IMR-90 (cell line): ENCODE measurements around the gene MED12L. TPM values are rescaled to one million over a fixed set of nuclear protein-coding genes. Genes with fewer than 3 reads are reported as not detected.
A peak's percentile ranks its signal among the peaks of the same experiment; 100 is the strongest.

Source experiments
- ATAC-seq: fragments of 200-7000 bp; cut with Tn5 transposase; 2 replicates; pipeline ENCODE4 v1.9.1; 2020; ENCODE audit warnings: low read depth, mild to moderate bottlenecking, moderate library complexity
- BruUV-seq: library from RNA; stranded (reverse); fragments of 400-500 nt; replicated peaks from 2 replicates; lab custom pipeline; 2021; lab: Mats Ljungman, UMichigan
- CTCF ChIA-PET: fragments of 300-600 bp; formaldehyde crosslinking; extraction: SDS; loops from one replicate; lab custom pipeline; 2021; ENCODE audit warnings: antibody characterized with exemption; lab: Yijun Ruan, JAX
- POLR2A ChIA-PET: fragments of 300-600 bp; sonication (Branson Sonifier 250); formaldehyde crosslinking; loops from one replicate; lab custom pipeline; 2022; ENCODE audit warnings: antibody characterized with exemption; ENCODE audit not compliant: unreplicated experiment; lab: Charles Lee
- DNase-seq: peaks from one replicate; pipeline ENCODE4 v3.0.0; 2013
- H2AFZ ChIP-seq: replicated peaks from 2 replicates; pipeline ENCODE3; 2013; ENCODE audit warnings: low read length, mild to moderate bottlenecking; ENCODE audit not compliant: poor library complexity
- H2AK5ac ChIP-seq: 2 replicates; pipeline ENCODE4 v1.6.1; 2013; ENCODE audit warnings: low read depth, low read length, inconsistent platforms
- H2AK9ac ChIP-seq: replicated peaks from 2 replicates; pipeline ENCODE3; 2013; ENCODE audit warnings: mild to moderate bottlenecking, low read depth, low read length, moderate library complexity; ENCODE audit not compliant: poor library complexity
- H2BK120ac ChIP-seq: 2 replicates; pipeline ENCODE4 v1.6.1; 2013; ENCODE audit warnings: low read depth, low read length, inconsistent platforms
- H2BK15ac ChIP-seq: 3 replicates; pipeline ENCODE4 v1.6.1; 2013; ENCODE audit warnings: low read depth, low read length, inconsistent platforms
- H2BK20ac ChIP-seq: 2 replicates; pipeline ENCODE4 v1.6.1; 2013; ENCODE audit warnings: low read depth, mild to moderate bottlenecking, inconsistent platforms, low read length, moderate library complexity
- H2BK5ac ChIP-seq: 2 replicates; pipeline ENCODE4 v1.6.1; 2013; ENCODE audit warnings: mild to moderate bottlenecking, low read depth, low read length, inconsistent platforms; ENCODE audit not compliant: poor library complexity, severe bottlenecking
- H3K14ac ChIP-seq: replicated peaks from 2 replicates; pipeline ENCODE4 v1.6.1; 2013; ENCODE audit warnings: low read depth, low read length, inconsistent platforms
- H3K18ac ChIP-seq: 2 replicates; pipeline ENCODE4 v1.6.1; 2013; ENCODE audit warnings: low read depth, low read length, control low read depth
- H3K23ac ChIP-seq: 2 replicates; pipeline ENCODE4 v1.6.1; 2013; ENCODE audit warnings: low read depth, low read length, inconsistent platforms
- H3K27ac ChIP-seq: 2 replicates; pipeline ENCODE4 v1.5.1; 2013; ENCODE audit warnings: mild to moderate bottlenecking, control low read depth, low read length; ENCODE audit not compliant: insufficient read depth
- H3K27me3 ChIP-seq: 2 replicates; pipeline ENCODE4 v1.6.1; 2013; ENCODE audit warnings: low read length; ENCODE audit not compliant: control insufficient read depth, insufficient read depth
- H3K36me3 ChIP-seq: 2 replicates; pipeline ENCODE4 v1.6.1; 2013; ENCODE audit warnings: low read length, mixed read lengths; ENCODE audit not compliant: control insufficient read depth, insufficient read depth
- H3K4ac ChIP-seq: 2 replicates; pipeline ENCODE4 v1.6.1; 2013; ENCODE audit warnings: low read depth, low read length, inconsistent platforms
- H3K4me1 ChIP-seq: 2 replicates; pipeline ENCODE4 v1.6.1; 2013; ENCODE audit warnings: low read length, mixed read lengths; ENCODE audit not compliant: control insufficient read depth, insufficient read depth
- H3K4me2 ChIP-seq: 2 replicates; pipeline ENCODE4 v1.6.1; 2013; ENCODE audit warnings: low read depth, mild to moderate bottlenecking, control low read depth, low read length, moderate library complexity
- H3K4me3 ChIP-seq: 2 replicates; pipeline ENCODE4 v1.5.1; 2013; ENCODE audit warnings: low read depth, mild to moderate bottlenecking, control low read depth, low read length, moderate library complexity; ENCODE audit not compliant: insufficient read depth
- H3K56ac ChIP-seq: 2 replicates; pipeline ENCODE4 v1.6.1; 2013; ENCODE audit warnings: low read length, inconsistent platforms; ENCODE audit not compliant: insufficient read depth; ENCODE audit errors: extremely low read depth
- H3K79me1 ChIP-seq, 2 experiments: 2 replicates each; pipeline ENCODE4 v1.6.1; 2013; ENCODE audit warnings: low read length in 2 of 2, inconsistent platforms in 1 of 2, low read depth in 1 of 2
- H3K9ac ChIP-seq: 2 replicates; pipeline ENCODE4 v1.6.1; 2013; ENCODE audit warnings: low read depth, low read length, control low read depth
- H3K9me1 ChIP-seq: 2 replicates; pipeline ENCODE4 v1.6.1; 2013; ENCODE audit warnings: low read length, inconsistent platforms; ENCODE audit not compliant: insufficient read depth
- H3K9me3 ChIP-seq: 2 replicates; pipeline ENCODE4 v1.6.1; 2013; ENCODE audit warnings: low read length; ENCODE audit not compliant: control insufficient read depth, insufficient read depth
- H4K20me1 ChIP-seq: 2 replicates; pipeline ENCODE4 v1.6.1; 2013; ENCODE audit warnings: low read length, inconsistent platforms; ENCODE audit not compliant: insufficient read depth
- H4K5ac ChIP-seq: 2 replicates; pipeline ENCODE4 v1.6.1; 2013; ENCODE audit warnings: mild to moderate bottlenecking, low read depth, low read length, control low read depth
- H4K8ac ChIP-seq, 2 experiments: 2 replicates each; pipeline ENCODE4 v1.6.1; 2013; ENCODE audit warnings: low read depth in 2 of 2, low read length in 2 of 2, control low read depth in 1 of 2, inconsistent platforms in 1 of 2
- H4K91ac ChIP-seq: 2 replicates; pipeline ENCODE4 v1.6.1; 2013; ENCODE audit warnings: low read depth, low read length, inconsistent platforms; ENCODE audit not compliant: insufficient read depth
- MAFK ChIP-seq: IDR thresholded peaks from 2 replicates; pipeline ENCODE4 v1.6.1; 2012; ENCODE audit warnings: low read depth, low read length, improper control_type of control experiment
- MAZ ChIP-seq: IDR thresholded peaks from 2 replicates; pipeline ENCODE4 v1.6.1; 2012; ENCODE audit warnings: low read depth, mild to moderate bottlenecking, low read length, improper control_type of control experiment, moderate library complexity, borderline replicate concordance
- MXI1 ChIP-seq: IDR thresholded peaks from 2 replicates; pipeline ENCODE4 v1.6.1; 2012; ENCODE audit warnings: low read depth, mild to moderate bottlenecking, low read length, moderate library complexity, borderline replicate concordance
- NFE2L2 ChIP-seq: fragments of 150-350 bp; IDR thresholded peaks from 2 replicates; pipeline ENCODE4 v1.6.1; 2016; ENCODE audit warnings: low read depth, mild to moderate bottlenecking, low read length
- RAD21 ChIP-seq: IDR thresholded peaks from 2 replicates; pipeline ENCODE4 v1.6.1; 2012; ENCODE audit warnings: low read length, improper control_type of control experiment
- SMC3 ChIP-seq: fragments of 150-350 bp; IDR thresholded peaks from 2 replicates; pipeline ENCODE4 v1.6.1; 2016; ENCODE audit warnings: low read depth, mild to moderate bottlenecking, antibody characterized with exemption, low read length, moderate library complexity
- WGBS, 2 experiments: methylation state at CpG; one replicate each; pipeline versions ENCODE4 v1.1.5 to v1.1.7; 2013; ENCODE audit warnings: missing lambda C conversion rate in 2 of 2; ENCODE audit not compliant: insufficient read length in 1 of 2; ENCODE audit errors: extremely low coverage in 2 of 2; 5-methylcytosine and 5-hydroxymethylcytosine counted together
- dilution Hi-C: fragments of 300-500 bp; cut with HindIII; formaldehyde crosslinking; loops from one replicate; pipeline ENCODE4 v1.14.3; 2018; ENCODE audit warnings: low sequenced_read_pairs; ENCODE audit not compliant: unreplicated experiment
- in situ Hi-C: fragments of 300-500 bp; cut with MboI; formaldehyde crosslinking; loops from 3 replicates; pipeline ENCODE4 v1.14.3; 2019; ENCODE audit warnings: low sequenced_read_pairs, inconsistent platforms, mixed read lengths
- intact Hi-C: fragments of 100-400 bp; cut with micrococcal nuclease; formaldehyde crosslinking; loops from 2 replicates; pipeline ENCODE4 v1.10.0; 2022
- polyA plus RNA-seq, 3 experiments: library from polyadenylated mRNA; depleted of rRNA; stranded (reverse); fragments of >200 nt; gene quantifications; 2 replicates each; pipeline ENCODE4 v1.2.3, GENCODE V29; 2012; ENCODE audit warnings: low replicate concordance in 1 of 3
- total RNA-seq: library from RNA; depleted of rRNA; stranded (reverse); fragments of >200 nt; gene quantifications from 2 replicates; pipeline ENCODE4 v1.2.3, GENCODE V29; 2012
- TF ChIP-seq, protein P1 (sequence below): fragments of 150-350 bp; IDR thresholded peaks from 2 replicates; pipeline ENCODE4 v1.6.1; 2017; ENCODE audit warnings: mild to moderate bottlenecking, antibody characterized with exemption, low read length, low read depth
- TF ChIP-seq, protein P2 (sequence below): conservative IDR thresholded peaks from 2 replicates; pipeline ENCODE4 v1.5.1; 2012; ENCODE audit warnings: mild to moderate bottlenecking, low read depth, low read length, improper control_type of control experiment

The MED12L gene
- total and polyA plus RNA-seq, 2 of the 4 experiments (the other 2 are of a cell fraction), result 0.05 to 0.18 TPM

DNA sequence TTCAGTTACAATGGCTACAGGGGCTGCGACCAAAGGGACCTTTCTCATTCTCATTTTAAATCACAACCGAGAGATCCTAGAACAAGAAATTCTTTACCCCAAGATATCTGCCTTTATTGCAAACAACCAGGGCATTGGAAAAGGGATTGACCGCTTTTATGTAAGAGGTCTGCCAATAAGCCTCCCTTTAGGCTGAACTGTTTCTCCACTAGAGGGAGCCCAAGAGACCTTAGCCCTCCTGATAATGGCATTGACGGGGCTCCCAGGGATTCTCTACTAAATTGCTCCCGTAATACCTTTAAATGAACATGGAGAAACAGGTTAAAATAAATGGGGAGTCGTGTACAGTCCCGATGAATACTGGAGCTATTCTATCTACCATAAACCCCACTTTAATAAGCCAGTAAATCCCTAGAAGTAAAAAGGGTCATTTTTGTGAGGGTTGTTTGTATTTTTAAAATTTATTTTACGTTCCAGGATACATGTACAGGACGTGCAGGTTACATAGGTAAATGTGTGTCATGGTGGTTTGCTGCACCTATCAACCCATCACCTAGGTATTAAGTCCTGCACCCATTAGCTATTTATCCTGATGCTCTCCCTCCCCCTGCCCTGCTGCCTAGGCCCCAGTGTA lies 382.9 kb downstream of the MED12L start:
- Histone ChIP-seq H3K27ac (no peak overlapping the region), H2BK120ac (no peak overlapping the region), H4K91ac (no peak overlapping the region), H3K4me3 (no peak overlapping the region), H3K4me2 (no peak overlapping the region), H3K9me1 (no peaks in the 10 kb centered on the region), H3K14ac (no peak overlapping the region), H4K5ac (no peak overlapping the region), H2AK9ac (no peak overlapping the region), H2BK15ac (no peak overlapping the region), H2AFZ (no peak overlapping the region), H3K36me3 (no peaks in the 10 kb centered on the region), H2BK20ac (no peak overlapping the region), H3K4me1 (no peaks in the 10 kb centered on the region), H4K8ac (no peak overlapping the region), H3K79me1 (no peaks in the 10 kb centered on the region), H3K56ac (no peak overlapping the region), H4K20me1 (no peaks in the 10 kb centered on the region), H3K9ac (no peak overlapping the region), H2BK5ac (no peak overlapping the region), H3K4ac (no peak overlapping the region), H3K23ac (no peak overlapping the region), H3K27me3 (no peaks in the 10 kb centered on the region; the same call in 1 of the 2 replicates), H2AK5ac (no peak overlapping the region), H3K18ac (no peak overlapping the region), H3K9me3 (no peaks in the 10 kb centered on the region)
- 56% methylated on average over 3 of the region's 9 CpGs; no CpG with 5 or more reads in 1 of the 2 experiments for WGBS, 2 experiments
- peak; percentile 62 for DNase-seq
- POLR2A ChIA-PET, result no interaction called here
- BruUV-seq, result no TSS peak
- CTCF ChIA-PET, result interaction anchor here (0.6 to 1.9 kb wide), 12 partner anchors 9 to 450 kb away, joined by 3 to 8 read pairs (median 4); no protein-coding TSS in a partner anchor
- dilution Hi-C loops, result no loop called here
- ATAC-seq, result peak; percentile 83
- in situ Hi-C loops, result no loop called here
- TF ChIP-seq SMC3 (peak; percentile 76), MAFK (no peak), MXI1 (no peak), RAD21 (peak; percentile 68), NFE2L2 (no peak), MAZ (no peak)
- TF ChIP-seq, protein P1, sequence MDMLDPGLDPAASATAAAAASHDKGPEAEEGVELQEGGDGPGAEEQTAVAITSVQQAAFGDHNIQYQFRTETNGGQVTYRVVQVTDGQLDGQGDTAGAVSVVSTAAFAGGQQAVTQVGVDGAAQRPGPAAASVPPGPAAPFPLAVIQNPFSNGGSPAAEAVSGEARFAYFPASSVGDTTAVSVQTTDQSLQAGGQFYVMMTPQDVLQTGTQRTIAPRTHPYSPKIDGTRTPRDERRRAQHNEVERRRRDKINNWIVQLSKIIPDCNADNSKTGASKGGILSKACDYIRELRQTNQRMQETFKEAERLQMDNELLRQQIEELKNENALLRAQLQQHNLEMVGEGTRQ, result no peak
- TF ChIP-seq, protein P2, sequence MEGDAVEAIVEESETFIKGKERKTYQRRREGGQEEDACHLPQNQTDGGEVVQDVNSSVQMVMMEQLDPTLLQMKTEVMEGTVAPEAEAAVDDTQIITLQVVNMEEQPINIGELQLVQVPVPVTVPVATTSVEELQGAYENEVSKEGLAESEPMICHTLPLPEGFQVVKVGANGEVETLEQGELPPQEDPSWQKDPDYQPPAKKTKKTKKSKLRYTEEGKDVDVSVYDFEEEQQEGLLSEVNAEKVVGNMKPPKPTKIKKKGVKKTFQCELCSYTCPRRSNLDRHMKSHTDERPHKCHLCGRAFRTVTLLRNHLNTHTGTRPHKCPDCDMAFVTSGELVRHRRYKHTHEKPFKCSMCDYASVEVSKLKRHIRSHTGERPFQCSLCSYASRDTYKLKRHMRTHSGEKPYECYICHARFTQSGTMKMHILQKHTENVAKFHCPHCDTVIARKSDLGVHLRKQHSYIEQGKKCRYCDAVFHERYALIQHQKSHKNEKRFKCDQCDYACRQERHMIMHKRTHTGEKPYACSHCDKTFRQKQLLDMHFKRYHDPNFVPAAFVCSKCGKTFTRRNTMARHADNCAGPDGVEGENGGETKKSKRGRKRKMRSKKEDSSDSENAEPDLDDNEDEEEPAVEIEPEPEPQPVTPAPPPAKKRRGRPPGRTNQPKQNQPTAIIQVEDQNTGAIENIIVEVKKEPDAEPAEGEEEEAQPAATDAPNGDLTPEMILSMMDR, result peak; percentile 76
- intact Hi-C loops, result loop anchor here (1.0 to 10.0 kb wide), 4 partner anchors 174 to 450 kb away; no protein-coding TSS in a partner anchor
